MM.1S (cell line): ENCODE measurements around the gene F11R.
"Not testable (repeated sequence)": the region's sequence is repeated elsewhere in the genome, so short reads cannot be mapped to it uniquely, and the experiment has no call there.

ENCODE experiments used
- DNase-seq: peaks from one replicate; pipeline ENCODE4 v3.0.0-alpha.2; 2015
- H2AFZ ChIP-seq: fragments of 300-600 bp; sonication (generic); 2 replicates; pipeline ENCODE4 v1.6.0; 2016; ENCODE audit warnings: antibody characterized with exemption, low read length
- H3F3A ChIP-seq: fragments of 300-600 bp; sonication (generic); 2 replicates; pipeline ENCODE4 v1.6.1; 2016; ENCODE audit warnings: mild to moderate bottlenecking, antibody characterized with exemption, low read length, moderate library complexity, mixed read lengths; ENCODE audit not compliant: insufficient read depth
- H3K27ac ChIP-seq: fragments of 300-600 bp; sonication (generic); 2 replicates; pipeline ENCODE4 v1.5.1; 2016; ENCODE audit warnings: mild to moderate bottlenecking, low read length
- H3K27me3 ChIP-seq: fragments of 300-600 bp; sonication (generic); replicated peaks from 2 replicates; pipeline ENCODE4 v1.6.0; 2016; ENCODE audit warnings: low read length; ENCODE audit not compliant: insufficient read depth
- H3K36me3 ChIP-seq: fragments of 300-600 bp; sonication (generic); replicated peaks from 2 replicates; pipeline ENCODE4 v1.6.1; 2016; ENCODE audit warnings: mild to moderate bottlenecking, low read length, mixed read lengths; ENCODE audit not compliant: insufficient read depth
- H3K4me1 ChIP-seq: fragments of 300-600 bp; sonication (generic); 2 replicates; pipeline ENCODE4 v1.6.1; 2016; ENCODE audit warnings: low read length, mixed read lengths
- H3K4me2 ChIP-seq: fragments of 300-600 bp; sonication (generic); 2 replicates; pipeline ENCODE4 v1.6.0; 2016; ENCODE audit warnings: low read depth, low read length
- H3K4me3 ChIP-seq: fragments of 300-600 bp; sonication (generic); 2 replicates; pipeline ENCODE4 v1.5.1; 2016; ENCODE audit warnings: low read length, mixed read lengths
- H3K79me2 ChIP-seq: fragments of 300-600 bp; sonication (generic); 2 replicates; pipeline ENCODE4 v1.6.1; 2016; ENCODE audit warnings: mixed run types, low read length, mixed read lengths
- H3K9ac ChIP-seq: fragments of 300-600 bp; sonication (generic); 2 replicates; pipeline ENCODE4 v1.6.1; 2016; ENCODE audit warnings: low read length, mixed read lengths
- H3K9me2 ChIP-seq: fragments of 300-600 bp; sonication (generic); replicated peaks from 2 replicates; pipeline ENCODE4 v1.6.1; 2016; ENCODE audit warnings: mild to moderate bottlenecking, low read length, mixed read lengths; ENCODE audit not compliant: insufficient read depth
- H3K9me3 ChIP-seq: fragments of 300-600 bp; sonication (generic); replicated peaks from 2 replicates; pipeline ENCODE4 v1.6.1; 2016; ENCODE audit warnings: mild to moderate bottlenecking, low read length, mixed read lengths; ENCODE audit not compliant: insufficient read depth
- H4K20me1 ChIP-seq: fragments of 300-600 bp; sonication (generic); 2 replicates; pipeline ENCODE4 v1.6.1; 2016; ENCODE audit warnings: mild to moderate bottlenecking, low read length, moderate library complexity, mixed read lengths; ENCODE audit not compliant: insufficient read depth
- EZH2 ChIP-seq: fragments of 300-600 bp; sonication (generic); optimal IDR thresholded peaks from 2 replicates; pipeline ENCODE3; 2017; ENCODE audit warnings: low read depth, mild to moderate bottlenecking, antibody characterized with exemption, low read length, mixed read lengths
- EZH2phosphoT487 ChIP-seq: fragments of 300-600 bp; sonication (generic); IDR thresholded peaks from 2 replicates; pipeline ENCODE4 v1.6.1; 2018; ENCODE audit warnings: antibody characterized with exemption, low read length
- TF ChIP-seq, protein P1 (sequence below): fragments of 300-600 bp; sonication (generic); IDR thresholded peaks from 2 replicates; pipeline ENCODE4 v1.5.1; 2016; ENCODE audit warnings: antibody characterized with exemption, low read length, mixed read lengths

Gene F11R

DNA sequence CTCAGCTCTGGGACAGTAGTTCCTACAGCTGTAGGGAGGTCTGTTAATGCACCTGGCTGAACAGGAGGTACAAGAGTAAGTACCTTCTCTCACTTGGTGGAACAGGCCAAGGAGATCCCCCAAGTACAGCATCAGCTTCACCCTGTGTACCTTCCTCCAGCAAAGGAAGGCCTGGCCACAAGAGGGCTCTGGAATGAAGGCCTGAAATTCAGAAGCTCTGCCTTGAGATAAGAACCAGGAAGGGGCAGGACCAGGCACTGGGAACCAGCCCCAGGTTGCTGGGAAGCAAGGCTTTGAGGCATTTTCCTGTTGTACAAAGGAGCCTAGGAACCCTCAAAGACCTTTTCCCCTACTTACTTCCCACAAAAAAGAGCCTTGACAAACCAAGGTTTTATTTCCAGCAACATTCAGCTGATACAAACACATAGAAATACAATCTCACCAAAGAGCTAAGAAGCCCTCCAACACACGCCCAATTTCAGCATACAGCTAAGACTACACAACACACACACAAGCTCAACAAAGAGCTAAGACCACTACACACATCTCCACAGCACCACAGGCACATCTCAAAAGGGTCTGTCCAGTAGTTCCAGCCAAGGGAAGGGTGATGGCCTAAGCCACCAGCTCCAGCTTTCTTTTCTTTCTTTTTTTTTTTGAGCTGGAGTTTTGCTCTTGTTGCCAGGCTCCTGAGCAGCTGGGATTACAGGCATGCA is 23.5 kb downstream of the F11R start:
- no peaks in the 10 kb centered on the region for H3K9me3 ChIP-seq
- H3K4me1 ChIP-seq: no peaks in the 10 kb centered on the region
- peak; percentile 47 for DNase-seq
- H3K4me2 ChIP-seq: no peak overlapping the region
- H3K4me3 ChIP-seq: no peak overlapping the region
- H3K27ac ChIP-seq: no peak overlapping the region
- no peaks in the 10 kb centered on the region for H3K9me2 ChIP-seq
- no peaks in the 10 kb centered on the region for H3K27me3 ChIP-seq
- no peak overlapping the region for H3K9ac ChIP-seq
- H3K79me2 ChIP-seq: peaks cover 12% of the 10 kb centered on the region
- no peak overlapping the region for H2AFZ ChIP-seq
- 0 out of 2 replicates have a peak, but pooled peaks cover 6% of the 10 kb centered on the region for H3K36me3 ChIP-seq
- H4K20me1 ChIP-seq: no peaks in the 10 kb centered on the region
- H3F3A ChIP-seq: peaks cover 5% of the 10 kb centered on the region; the same call in 1 of the 2 replicates
- TF ChIP-seq EZH2phosphoT487 (no peak), EZH2 (no peak)
- TF ChIP-seq, protein P1, sequence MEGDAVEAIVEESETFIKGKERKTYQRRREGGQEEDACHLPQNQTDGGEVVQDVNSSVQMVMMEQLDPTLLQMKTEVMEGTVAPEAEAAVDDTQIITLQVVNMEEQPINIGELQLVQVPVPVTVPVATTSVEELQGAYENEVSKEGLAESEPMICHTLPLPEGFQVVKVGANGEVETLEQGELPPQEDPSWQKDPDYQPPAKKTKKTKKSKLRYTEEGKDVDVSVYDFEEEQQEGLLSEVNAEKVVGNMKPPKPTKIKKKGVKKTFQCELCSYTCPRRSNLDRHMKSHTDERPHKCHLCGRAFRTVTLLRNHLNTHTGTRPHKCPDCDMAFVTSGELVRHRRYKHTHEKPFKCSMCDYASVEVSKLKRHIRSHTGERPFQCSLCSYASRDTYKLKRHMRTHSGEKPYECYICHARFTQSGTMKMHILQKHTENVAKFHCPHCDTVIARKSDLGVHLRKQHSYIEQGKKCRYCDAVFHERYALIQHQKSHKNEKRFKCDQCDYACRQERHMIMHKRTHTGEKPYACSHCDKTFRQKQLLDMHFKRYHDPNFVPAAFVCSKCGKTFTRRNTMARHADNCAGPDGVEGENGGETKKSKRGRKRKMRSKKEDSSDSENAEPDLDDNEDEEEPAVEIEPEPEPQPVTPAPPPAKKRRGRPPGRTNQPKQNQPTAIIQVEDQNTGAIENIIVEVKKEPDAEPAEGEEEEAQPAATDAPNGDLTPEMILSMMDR: peak; percentile 62

DNA sequence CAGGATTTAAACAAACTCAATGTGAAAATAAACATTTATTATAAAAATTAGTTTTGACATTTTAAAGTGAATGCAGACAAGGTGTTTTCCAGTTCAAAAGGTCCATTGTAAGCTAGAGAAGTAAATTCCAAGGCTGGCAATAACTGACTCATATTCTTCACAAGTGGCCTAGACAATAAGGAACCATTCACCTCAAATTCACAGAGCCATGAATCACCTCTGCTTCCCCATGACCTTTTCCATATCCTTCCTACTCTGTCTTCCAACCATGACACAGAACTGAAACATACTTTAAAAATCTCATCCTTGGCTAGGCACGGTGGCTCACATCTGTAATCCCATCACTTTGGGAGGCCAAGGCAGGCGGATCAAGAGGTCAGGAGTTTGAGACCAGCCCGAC is 24.8 kb downstream of the F11R start:
- no peak for DNase-seq
- Histone ChIP-seq H3K9ac (no peak overlapping the region), H2AFZ (no peak overlapping the region), H3K4me3 (no peak overlapping the region), H3K27me3 (no peaks in the 10 kb centered on the region), H3K27ac (no peak overlapping the region), H3F3A (peaks cover 5% of the 10 kb centered on the region; the same call in 1 of the 2 replicates), H3K4me1 (no peaks in the 10 kb centered on the region), H3K79me2 (peaks cover under 1% of the 10 kb centered on the region; the same call in 1 of the 2 replicates), H3K9me2 (no peaks in the 10 kb centered on the region), H4K20me1 (no peaks in the 10 kb centered on the region), H3K4me2 (no peak overlapping the region), H3K9me3 (no peaks in the 10 kb centered on the region), H3K36me3 (0 out of 2 replicates have a peak, but pooled peaks cover 6% of the 10 kb centered on the region)
- TF ChIP-seq EZH2phosphoT487 (no peak), EZH2 (no peak)
- TF ChIP-seq, protein P1: no peak

GRCh38 chr1:160993544-160994193 is 27.3 kb downstream of the F11R start:
- H3K9ac ChIP-seq: no peak overlapping the region
- H2AFZ ChIP-seq: no peak overlapping the region
- no peaks in the 10 kb centered on the region for H4K20me1 ChIP-seq
- no peaks in the 10 kb centered on the region for H3K9me2 ChIP-seq
- H3K4me1 ChIP-seq: no peaks in the 10 kb centered on the region
- no peak overlapping the region for H3K4me3 ChIP-seq
- no peak overlapping the region for H3K27ac ChIP-seq
- H3K79me2 ChIP-seq: no peaks in the 10 kb centered on the region
- TF ChIP-seq EZH2phosphoT487: no peak
- TF ChIP-seq, protein P1: peak; percentile 44
- H3K4me2 ChIP-seq: no peak overlapping the region
- 0 out of 2 replicates have a peak, but pooled peaks cover 1% of the 10 kb centered on the region for H3K36me3 ChIP-seq
- H3K9me3 ChIP-seq: no peaks in the 10 kb centered on the region
- peaks cover 12% of the 10 kb centered on the region for H3F3A ChIP-seq
- no peaks in the 10 kb centered on the region for H3K27me3 ChIP-seq
- DNase-seq: peak; percentile 51

DNA sequence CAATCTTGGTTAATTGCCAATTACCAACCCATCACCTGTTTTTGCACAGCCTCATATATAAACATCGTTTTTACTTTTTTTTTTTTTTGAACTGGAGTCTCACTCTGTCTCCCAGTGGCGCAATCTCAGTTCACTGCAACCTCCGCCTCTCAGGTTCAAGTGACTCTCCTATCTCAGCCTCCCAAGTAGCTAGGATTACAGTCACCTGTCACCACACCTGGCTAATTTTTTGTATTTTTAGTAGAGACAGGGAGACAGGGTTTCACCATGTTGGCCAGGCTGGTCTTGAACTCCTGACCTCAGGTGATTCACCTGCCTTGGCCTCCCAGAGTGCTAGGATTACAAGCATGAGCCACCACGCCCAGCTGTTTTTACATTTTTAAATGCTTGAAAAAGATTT is 28.9 kb downstream of the F11R start:
- H2AFZ ChIP-seq, H3K9ac ChIP-seq: not testable (repeated sequence)
- H3F3A ChIP-seq: peaks cover 12% of the 10 kb centered on the region

More for the DNA sequence above, 28.9 kb downstream of the F11R start:
- H4K20me1 ChIP-seq, H3K9me2 ChIP-seq, H3K79me2 ChIP-seq, DNase-seq, H3K4me3 ChIP-seq, H3K27ac ChIP-seq, H3K4me2 ChIP-seq, H3K36me3 ChIP-seq, H3K9me3 ChIP-seq, H3K4me1 ChIP-seq, H3K27me3 ChIP-seq: not testable (repeated sequence)
